GM18517 (cell line): Measurements from ENCODE around the gene GPR119.
A peak's percentile ranks its signal among the peaks of the same experiment; 100 is the strongest.
"Not testable (repeated sequence)": the region's sequence is repeated elsewhere in the genome, so short reads cannot be mapped to it uniquely, and the experiment has no call there.

ENCODE experiments used
- ATAC-seq: cut with Tn5 transposase; IDR thresholded peaks from one replicate; pipeline ENCODE4 v1.9.1; 2021; ENCODE audit warnings: mild to moderate bottlenecking, moderate library complexity; ENCODE audit not compliant: unreplicated experiment

The GPR119 gene

GRCh38 chrX:130385520-130385919, at the start of gene GPR119:
GPR119 (minus strand) TSS chrX:130385674; CDS start chrX:130385447, 227 bp downstream.
- ATAC-seq, result no peak

DNA sequence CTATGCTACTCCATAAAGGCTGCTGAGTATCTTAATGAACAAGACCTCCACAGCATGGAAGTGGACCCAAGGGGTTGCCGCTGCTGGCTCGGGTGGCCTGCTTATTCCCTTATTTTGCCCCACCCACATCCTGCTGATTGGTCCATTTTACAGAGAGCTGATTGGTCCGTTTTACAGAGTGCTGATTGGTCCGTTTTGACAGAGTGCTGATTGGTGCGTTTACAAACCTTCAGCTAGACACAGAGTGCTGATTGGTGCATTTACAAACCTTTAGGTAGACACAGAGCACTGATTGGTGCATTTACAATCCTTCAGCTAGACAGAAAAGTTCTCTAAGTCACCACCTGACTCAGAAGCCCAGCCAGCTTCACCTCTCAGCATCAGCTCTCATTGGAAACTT, 43.8 kb upstream of the GPR119 start:
- not testable (repeated sequence) for ATAC-seq

DNA sequence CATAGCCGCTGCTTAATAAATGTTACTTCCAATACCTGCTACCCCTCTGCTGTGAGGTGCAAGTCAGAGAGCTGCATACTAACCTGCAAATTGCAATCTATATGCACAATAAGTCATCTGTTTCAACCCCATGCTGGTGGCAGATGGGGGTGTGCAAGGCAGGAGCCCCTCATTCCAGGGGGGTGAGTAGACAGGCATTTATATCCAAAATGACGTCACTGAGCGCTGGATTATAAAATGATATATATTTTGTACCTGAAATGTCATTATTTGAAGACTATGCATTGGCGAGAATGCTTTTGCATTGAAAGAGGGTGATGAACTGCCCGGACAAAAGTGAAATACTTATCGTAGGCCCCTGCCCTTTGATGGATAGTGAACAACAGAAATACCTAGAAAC, 41.1 kb upstream of the GPR119 start:
- no peak for ATAC-seq

DNA sequence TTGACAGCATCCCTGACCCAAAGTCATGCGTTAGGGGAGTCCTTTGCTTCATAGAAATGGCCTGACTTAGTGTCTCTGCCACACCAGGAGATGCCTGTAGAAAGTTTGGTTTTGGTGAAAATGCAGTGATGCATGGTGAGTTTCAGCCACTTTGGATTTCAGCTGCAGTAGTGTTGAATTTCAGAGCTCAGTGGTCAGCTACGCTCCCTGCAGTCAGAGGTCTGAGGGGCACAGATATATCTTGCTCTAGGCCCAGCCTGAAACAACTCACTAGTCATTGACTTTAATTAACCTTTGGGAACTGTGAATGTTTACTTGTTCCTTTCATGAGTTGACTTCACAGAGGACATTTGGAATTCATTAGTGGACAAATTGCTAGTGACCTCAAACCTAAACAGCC, 33.8 kb upstream of the GPR119 start:
- ATAC-seq, result no peak

DNA sequence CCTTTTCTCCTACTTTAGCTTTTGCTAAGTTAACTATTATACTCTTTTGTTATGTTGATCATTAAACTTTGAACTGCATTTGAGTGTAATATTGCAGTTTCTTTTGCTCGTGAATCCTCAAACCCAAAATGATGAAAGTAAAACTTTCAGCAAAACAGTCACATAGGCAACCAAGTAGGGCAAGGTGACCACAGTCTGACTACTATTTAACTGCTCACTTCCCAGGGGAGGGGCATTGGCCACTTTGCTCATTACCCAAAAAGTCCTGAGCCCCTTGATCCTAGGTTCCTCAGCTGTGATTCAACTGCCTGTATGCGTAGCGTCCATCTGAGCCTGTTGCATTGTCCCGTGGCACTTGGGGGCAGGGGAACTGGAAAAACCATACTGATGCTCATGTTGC, 33.3 kb upstream of the GPR119 start:
- ATAC-seq, result no peak

DNA sequence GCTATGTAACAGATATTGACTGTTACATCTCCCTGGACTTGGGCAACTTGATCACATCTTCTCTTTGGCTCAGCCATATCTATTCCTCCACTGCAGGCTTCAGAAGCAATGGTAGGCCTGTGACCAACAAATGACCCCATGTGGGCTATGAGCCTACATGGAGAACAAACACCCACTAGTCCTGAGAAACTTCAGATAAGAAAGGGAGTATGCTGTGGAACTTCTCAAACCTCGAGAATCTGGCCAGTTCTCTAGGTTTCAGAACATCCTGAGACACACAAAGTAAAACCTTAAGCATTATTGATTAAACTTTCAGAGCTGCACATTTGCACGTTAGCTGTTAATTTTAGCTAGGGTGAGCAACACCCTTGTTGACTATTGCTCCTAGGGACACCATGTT, 32.6 kb upstream of the GPR119 start:
- ATAC-seq, result no peak

GRCh38 chrX:130416785-130417184, 31.3 kb upstream of the GPR119 start:
- ATAC-seq, result no peak

DNA sequence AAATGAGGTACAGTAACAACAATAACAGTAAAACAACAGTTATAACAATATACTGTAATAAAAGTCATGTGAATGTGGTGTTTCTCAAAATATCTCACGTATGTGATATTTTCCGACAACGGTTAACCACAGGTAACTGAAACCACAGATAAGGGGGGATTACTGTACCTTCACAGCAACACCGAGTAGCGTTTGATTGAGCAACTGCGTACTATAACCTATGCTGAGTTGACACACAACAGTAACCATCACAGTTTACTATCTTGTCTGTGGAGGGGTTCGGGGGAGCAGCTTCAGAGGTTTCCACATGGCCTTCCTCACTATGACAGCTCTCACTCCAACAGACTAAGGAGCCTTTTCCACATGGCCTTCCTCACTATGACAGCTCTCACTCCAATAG, 29.7 kb upstream of the GPR119 start:
- ATAC-seq, result no peak

DNA sequence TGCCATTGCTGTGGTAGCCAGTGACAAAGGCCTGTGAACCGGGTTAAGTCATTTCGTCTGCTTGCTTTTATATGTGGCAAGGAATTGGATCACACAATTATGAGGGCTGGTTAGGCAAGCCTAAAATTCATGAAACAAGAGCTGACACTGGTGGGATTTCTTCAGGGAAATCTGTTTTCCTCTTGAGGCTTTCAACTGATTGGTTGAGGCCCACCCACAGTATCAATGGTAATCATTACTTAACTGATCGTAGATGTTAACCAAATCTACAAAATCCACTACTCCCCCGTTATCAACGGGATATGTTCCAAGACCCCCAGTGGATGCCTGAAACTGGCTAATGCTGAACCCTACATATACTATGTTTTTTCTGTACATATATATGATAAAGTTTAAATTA, 29.3 kb upstream of the GPR119 start:
- no peak for ATAC-seq

DNA sequence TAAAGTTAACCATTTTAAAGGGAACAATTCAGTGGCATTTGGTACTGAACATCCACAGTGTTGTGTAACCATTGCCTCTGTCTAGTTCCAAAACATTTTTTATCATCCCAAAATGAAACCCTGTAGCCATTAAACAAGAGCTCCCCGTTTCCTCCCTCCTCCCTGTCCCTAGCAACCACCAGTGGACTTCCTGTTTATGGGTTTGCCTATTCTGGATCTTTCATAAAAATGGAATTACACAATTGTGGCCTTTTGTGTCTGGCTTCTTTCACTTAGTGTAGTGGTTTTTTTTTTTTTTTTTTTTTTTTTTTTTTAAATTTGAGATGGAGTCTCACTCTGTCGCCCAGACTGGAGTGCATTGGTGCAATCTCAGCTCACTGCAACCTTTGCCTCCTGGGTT, 27.9 kb upstream of the GPR119 start:
- no peak for ATAC-seq

DNA sequence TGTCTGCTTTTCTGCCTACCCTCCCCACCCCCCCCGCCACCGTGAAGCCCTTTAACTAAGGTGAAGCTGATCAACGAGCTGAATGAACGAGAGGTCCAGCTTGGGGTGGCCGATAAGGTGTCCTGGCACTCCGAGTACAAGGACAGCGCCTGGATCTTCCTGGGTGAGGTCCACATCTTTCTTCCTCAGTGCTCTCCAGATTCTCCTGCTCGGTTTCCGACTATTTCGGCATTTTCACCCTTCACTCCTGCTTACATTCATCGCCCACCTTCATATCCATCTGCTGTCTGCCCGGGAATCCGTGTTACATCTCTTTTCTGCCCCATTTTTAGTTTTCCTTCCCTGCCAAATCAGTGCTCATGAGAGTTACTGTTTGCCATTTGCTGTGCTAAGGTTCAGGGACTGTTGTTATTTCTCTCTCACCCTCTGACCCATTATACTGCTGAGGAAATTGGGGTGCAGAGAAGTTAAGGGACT, 16.8 kb upstream of the GPR119 start:
- ATAC-seq, result no peak

DNA sequence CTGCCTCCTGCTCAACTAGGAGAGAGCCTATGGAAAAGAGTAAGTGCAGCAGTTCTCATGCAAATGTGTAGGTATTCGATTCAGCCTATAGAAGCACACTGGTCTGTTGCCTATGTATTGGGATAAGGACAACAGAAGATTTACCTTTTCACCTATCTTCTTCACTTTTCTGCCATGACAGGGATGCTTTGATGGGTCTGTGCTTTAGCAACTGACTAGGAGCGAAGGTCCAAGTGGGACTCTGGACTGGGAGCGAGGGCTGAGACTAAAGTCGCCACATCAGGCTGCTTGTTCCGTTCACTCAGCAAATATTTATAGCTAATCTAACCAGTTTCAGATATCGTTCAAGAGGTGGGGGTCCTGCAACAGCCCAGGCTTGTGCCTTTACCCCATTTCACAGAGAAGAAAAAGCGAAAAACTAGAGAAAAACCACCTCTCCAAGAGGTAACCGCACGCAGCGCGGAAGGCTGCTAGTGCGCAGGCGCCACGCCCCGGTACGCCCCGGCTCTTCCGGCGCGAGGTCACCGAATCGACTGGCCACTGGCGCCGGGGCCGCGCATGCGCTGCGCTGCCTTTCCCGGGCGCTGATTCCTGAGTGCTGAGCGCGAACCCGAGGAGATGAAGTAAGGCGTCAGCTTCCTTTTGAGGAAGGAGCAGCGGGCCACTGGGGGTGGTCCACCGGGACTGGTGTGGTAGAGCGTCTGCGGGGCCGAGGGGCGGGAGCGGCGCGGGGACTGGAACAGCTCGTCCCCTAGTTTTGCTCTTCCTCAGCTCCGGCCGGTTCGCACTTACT, 16.1 kb upstream of the GPR119 start, which contains the start of gene RBMX2:
RBMX2 (plus strand) TSS at position 573 of the 793 bp plus-strand sequence; CDS start at position 619, 46 bp downstream.
- ATAC-seq, result peak; percentile 82

GRCh38 chrX:130395341-130395740, 9.9 kb upstream of the GPR119 start:
- no peak for ATAC-seq

DNA sequence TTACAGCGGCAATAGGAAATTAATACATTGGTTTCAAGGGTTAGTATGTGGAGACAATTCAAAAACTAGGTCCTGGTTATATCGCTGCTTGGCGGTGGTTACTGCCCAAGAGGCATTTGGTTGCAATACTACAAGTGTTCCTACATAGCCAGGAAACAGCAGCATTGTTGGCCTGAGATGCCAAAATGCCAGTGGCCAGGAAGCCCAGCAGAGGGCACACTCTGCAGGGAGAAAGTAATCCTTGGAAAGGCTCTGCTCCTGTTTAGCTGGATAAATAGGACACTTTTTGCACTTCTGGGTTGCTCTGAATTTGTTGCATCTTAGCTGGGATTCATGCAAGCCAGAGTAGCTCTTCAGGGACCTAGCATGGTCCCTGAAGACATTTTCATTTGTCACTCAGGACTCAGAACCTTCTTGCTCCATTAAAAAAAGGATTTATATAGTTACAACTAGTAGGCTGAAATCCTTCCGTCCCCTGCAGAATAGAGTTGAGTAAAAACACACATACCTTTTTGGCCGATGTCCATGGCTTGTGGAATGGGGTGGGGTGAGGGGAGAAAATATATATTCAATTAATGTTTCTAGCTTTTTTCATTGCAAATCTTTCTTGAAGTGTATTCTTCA, 8.1 kb upstream of the GPR119 start:
- no peak for ATAC-seq

- no peak for ATAC-seq
Measured at GRCh38 chrX:130386408-130386808, 934 bp upstream of the GPR119 start.

DNA sequence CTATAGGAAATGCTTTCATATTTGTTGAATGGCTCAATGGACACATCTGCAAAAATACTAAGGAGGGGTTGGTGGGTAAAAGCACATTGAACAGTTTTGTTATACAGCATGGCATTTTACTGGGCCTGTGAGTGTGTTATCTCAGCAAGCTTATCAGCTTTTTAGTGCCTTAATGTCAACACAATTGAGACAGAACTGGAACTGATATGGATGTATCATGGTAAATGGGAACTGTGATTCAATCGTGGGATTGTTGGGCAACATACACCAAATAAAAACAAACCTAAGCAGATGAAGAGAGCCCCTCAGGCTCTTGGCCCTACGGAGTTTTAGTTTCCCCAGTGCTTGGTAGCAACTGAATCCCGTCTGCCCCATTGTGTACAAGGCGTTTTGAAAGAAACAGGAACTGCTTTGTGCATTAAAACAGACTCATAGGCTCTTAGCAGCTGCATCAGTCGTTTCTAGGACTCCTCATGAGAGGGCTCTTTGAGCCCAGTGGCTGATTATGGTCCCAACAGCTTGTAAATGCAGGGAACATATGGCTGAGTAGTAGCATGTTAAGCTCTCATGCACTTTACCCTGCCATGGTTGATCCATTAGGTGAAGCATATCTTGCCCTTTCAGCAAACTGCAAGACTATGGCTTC, 7.3 kb downstream of the GPR119 start:
- ATAC-seq, result no peak

GRCh38 chrX:130376077-130376476, 9.4 kb downstream of the GPR119 start:
- no peak for ATAC-seq

GRCh38 chrX:130352050-130352449, 33.4 kb downstream of the GPR119 start:
- ATAC-seq, result not testable (repeated sequence)

DNA sequence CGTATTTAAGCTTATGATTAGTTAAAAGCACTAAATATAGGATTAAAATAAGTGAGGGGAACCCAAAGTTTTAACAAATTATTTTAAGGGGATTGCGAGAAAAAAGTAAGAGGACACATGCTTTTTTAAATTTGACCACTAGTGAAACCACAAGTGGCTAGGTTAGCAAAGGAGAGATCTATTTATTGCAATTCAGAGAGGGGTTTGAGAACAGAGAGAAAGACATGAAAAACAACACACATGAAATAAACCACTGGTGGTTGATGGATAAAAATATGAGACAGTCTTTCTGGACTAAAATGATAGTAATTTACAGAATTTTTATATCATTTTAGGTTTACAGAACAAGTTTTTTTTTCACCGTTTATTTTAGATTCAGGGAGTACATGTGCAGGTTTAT, 33.9 kb downstream of the GPR119 start:
- ATAC-seq, result no peak

- ATAC-seq, result no peak
Measured at GRCh38 chrX:130347321-130347720, 38.2 kb downstream of the GPR119 start.

DNA sequence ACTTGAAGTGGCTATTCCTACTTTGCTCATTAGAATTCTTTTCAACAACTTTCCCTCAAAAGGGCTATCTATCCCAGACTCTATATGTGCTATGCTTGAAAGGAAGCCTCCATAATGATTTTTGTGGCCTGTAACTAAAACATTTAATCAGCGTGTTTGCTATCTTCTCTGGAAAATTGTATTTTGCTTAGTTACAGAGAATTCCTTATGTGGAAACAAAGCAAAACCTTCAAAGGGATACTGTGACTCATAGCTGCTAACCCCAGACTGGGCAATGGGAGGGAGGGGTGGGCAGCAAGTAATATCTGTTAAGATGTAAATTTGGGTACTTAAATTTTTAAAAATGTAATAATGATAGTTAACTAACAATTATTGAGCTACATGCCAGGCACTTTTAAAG, 42.1 kb downstream of the GPR119 start:
- ATAC-seq, result no peak

GRCh38 chrX:130340271-130340670, 45.2 kb downstream of the GPR119 start:
- ATAC-seq, result no peak
